HG03159 (cell line): ENCODE data around the gene LRRTM1.

Experiments
- ATAC-seq: cut with Tn5 transposase; IDR thresholded peaks from one replicate; pipeline ENCODE4 v1.9.1; 2021; ENCODE audit warnings: mild to moderate bottlenecking, moderate library complexity; ENCODE audit not compliant: unreplicated experiment

The LRRTM1 gene

GRCh38 chr2:80252294-80252986, 52.1 kb downstream of the LRRTM1 start:
- no peak for ATAC-seq
